Measurements from ENCODE around the gene EPHA5. TPM values are rescaled to one million over a fixed set of nuclear protein-coding genes. Genes with fewer than 3 reads are reported as not detected.

The EPHA5 gene
- total RNA-seq, 1 experiment from 2014 or later, result not detected

DNA sequence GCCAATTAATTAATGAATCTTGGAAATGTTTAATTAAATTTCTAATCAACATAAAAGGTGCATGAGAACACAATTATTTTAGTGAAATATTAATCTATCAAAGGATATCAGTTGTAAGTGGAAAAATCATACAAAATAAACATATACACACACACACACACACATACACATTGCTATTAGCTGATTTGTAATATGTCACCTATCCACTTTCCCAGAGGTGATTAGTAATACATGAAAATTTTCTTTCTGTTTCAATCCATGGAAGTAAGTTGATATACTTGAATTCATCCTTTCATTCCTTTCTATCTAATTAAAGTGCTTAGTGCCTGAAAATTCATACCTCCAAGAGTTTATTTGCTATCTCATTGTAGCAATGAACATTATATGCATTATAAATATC lies 213.7 kb downstream of the EPHA5 start:
- Histone ChIP-seq H3K4me3 (replicated peaks in 1 of 2; ENCODE audit: low read depth in 1 of 2, low read length in 2 of 2) (no peak overlapping the region), H3K79me2 (ENCODE audit: insufficient read depth, low read length) (no peaks in the 10 kb centered on the region), H4K20me1 (ENCODE audit: insufficient read depth) (no peaks in the 10 kb centered on the region), H3K27ac (ENCODE audit: low read depth, low read length) (no peak overlapping the region), H3K4me1 (ENCODE audit: control insufficient read depth in 1 of 2, insufficient read depth in 2 of 2, low read length in 2 of 2) (no peaks in the 10 kb centered on the region), H3K27me3 (ENCODE audit: insufficient read depth, low read length) (no peaks in the 10 kb centered on the region), H3K9me3 (ENCODE audit: control insufficient read depth in 1 of 2, insufficient read depth in 1 of 2, low read depth in 1 of 2, low read length in 2 of 2) (peaks cover 3 to 6% of the 10 kb centered on the region in 2 experiments; a peak in 1 of 4 replicates), H3K9ac (ENCODE audit: low read length) (no peak overlapping the region), H3K36me3 (ENCODE audit: control insufficient read depth in 1 of 2, insufficient read depth in 2 of 2, low read length in 2 of 2) (no peaks in the 10 kb centered on the region), H3K9me2 (ENCODE audit: insufficient read depth) (no peaks in the 10 kb centered on the region), H2AFZ (ENCODE audit: low read depth, low read length, poor library complexity, severe bottlenecking) (no peak overlapping the region), H3K4me2 (ENCODE audit: low read length) (no peak overlapping the region)
- TF ChIP-seq RAD21 (IDR thresholded peaks at IDR 0.05; ENCODE audit: low read depth) (no peak), JUND (IDR thresholded peaks at IDR 0.05) (no peak), TCF7L2 (IDR thresholded peaks at IDR 0.05; ENCODE audit: borderline replicate concordance, extremely low read depth, insufficient read depth, insufficient read length) (no peak), ELF1 (IDR thresholded peaks at IDR 0.05; ENCODE audit: borderline replicate concordance, low read depth) (no peak), POLR2A (IDR thresholded peaks at IDR 0.05; ENCODE audit: borderline replicate concordance, extremely low read depth, insufficient read depth, insufficient read length) (no peak), EZH2 (IDR thresholded peaks at IDR 0.05) (no peak), CBX3 (IDR thresholded peaks at IDR 0.05; ENCODE audit: low read depth) (no peak), ZNF274 (IDR thresholded peaks at IDR 0.05; ENCODE audit: low read depth, low read length) (no peak), POLR2AphosphoS5 (IDR thresholded peaks at IDR 0.05; ENCODE audit: low read depth, low read length) (no peak), YY1 (IDR thresholded peaks at IDR 0.05; ENCODE audit: extremely low read depth, insufficient replicate concordance, low read depth, low read length) (no peak), SIN3A (IDR thresholded peaks at IDR 0.05; ENCODE audit: low read depth) (no peak), SRF (IDR thresholded peaks at IDR 0.05; ENCODE audit: low read depth) (no peak), FOSL1 (IDR thresholded peaks at IDR 0.05; ENCODE audit: low read depth) (no peak), CEBPB (IDR thresholded peaks at IDR 0.05; ENCODE audit: low read depth) (no peak), SP1 (IDR thresholded peaks at IDR 0.05; ENCODE audit: low read depth) (no peak), EGR1 (IDR thresholded peaks at IDR 0.05; ENCODE audit: low read depth) (no peak)
- TF ChIP-seq, protein P1, sequence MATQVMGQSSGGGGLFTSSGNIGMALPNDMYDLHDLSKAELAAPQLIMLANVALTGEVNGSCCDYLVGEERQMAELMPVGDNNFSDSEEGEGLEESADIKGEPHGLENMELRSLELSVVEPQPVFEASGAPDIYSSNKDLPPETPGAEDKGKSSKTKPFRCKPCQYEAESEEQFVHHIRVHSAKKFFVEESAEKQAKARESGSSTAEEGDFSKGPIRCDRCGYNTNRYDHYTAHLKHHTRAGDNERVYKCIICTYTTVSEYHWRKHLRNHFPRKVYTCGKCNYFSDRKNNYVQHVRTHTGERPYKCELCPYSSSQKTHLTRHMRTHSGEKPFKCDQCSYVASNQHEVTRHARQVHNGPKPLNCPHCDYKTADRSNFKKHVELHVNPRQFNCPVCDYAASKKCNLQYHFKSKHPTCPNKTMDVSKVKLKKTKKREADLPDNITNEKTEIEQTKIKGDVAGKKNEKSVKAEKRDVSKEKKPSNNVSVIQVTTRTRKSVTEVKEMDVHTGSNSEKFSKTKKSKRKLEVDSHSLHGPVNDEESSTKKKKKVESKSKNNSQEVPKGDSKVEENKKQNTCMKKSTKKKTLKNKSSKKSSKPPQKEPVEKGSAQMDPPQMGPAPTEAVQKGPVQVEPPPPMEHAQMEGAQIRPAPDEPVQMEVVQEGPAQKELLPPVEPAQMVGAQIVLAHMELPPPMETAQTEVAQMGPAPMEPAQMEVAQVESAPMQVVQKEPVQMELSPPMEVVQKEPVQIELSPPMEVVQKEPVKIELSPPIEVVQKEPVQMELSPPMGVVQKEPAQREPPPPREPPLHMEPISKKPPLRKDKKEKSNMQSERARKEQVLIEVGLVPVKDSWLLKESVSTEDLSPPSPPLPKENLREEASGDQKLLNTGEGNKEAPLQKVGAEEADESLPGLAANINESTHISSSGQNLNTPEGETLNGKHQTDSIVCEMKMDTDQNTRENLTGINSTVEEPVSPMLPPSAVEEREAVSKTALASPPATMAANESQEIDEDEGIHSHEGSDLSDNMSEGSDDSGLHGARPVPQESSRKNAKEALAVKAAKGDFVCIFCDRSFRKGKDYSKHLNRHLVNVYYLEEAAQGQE (IDR thresholded peaks at IDR 0.05; ENCODE audit: low read depth), result no peak
- TF ChIP-seq, protein P2, sequence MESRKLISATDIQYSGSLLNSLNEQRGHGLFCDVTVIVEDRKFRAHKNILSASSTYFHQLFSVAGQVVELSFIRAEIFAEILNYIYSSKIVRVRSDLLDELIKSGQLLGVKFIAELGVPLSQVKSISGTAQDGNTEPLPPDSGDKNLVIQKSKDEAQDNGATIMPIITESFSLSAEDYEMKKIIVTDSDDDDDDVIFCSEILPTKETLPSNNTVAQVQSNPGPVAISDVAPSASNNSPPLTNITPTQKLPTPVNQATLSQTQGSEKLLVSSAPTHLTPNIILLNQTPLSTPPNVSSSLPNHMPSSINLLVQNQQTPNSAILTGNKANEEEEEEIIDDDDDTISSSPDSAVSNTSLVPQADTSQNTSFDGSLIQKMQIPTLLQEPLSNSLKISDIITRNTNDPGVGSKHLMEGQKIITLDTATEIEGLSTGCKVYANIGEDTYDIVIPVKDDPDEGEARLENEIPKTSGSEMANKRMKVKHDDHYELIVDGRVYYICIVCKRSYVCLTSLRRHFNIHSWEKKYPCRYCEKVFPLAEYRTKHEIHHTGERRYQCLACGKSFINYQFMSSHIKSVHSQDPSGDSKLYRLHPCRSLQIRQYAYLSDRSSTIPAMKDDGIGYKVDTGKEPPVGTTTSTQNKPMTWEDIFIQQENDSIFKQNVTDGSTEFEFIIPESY (IDR thresholded peaks at IDR 0.05; ENCODE audit: extremely low read depth, insufficient replicate concordance, low read length), result no peak
- TF ChIP-seq, protein P3, sequence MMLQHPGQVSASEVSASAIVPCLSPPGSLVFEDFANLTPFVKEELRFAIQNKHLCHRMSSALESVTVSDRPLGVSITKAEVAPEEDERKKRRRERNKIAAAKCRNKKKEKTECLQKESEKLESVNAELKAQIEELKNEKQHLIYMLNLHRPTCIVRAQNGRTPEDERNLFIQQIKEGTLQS (IDR thresholded peaks at IDR 0.05), result no peak
- ChIA-PET RAD21 (ENCODE audit: low non-redundant PET in 1 of 2, low total read pairs in 2 of 2, uncharacterized antibody in 2 of 2, unreplicated experiment in 2 of 2) (no interaction called here), POLR2A (no interaction called here), CTCF (no interaction called here)
- no TSS peak for BruUV-seq (replicated peaks)
- DNase-seq (ENCODE audit: low read depth, low spot score) (no peak), ATAC-seq (no peak)
- intact Hi-C loops (cut with micrococcal nuclease), result no loop called here

Data from HCT116 (cell line).